ENCODE measurements around the gene UBE2A. TPM values are rescaled to one million over a fixed set of nuclear protein-coding genes. Genes with fewer than 3 reads are reported as not detected.

Gene UBE2A
- total and polyA plus RNA-seq, 10 of the 15 experiments (the other 5 are each of a cell fraction or from before 2014, with no cell fraction given), result 20.8 to 121 (median 48.4) TPM

DNA sequence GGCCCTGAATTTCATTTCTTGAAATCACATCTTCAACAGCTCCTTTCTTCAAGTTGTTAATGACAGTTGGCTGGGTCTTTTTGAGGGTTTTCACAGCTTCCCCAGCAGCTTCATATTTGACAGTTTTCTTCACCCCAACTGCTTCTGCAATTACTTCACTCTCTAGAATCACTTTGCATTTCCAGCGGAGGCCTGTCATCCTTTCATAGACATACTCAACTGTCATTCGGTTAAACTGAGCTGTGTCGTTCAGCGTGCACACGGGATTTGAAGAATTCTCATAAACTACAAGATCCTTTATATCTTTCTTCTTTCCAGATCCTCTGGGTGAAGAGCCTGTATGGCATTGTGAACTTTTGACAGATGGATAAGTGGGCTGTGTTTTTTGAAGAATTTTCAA is 15.4 kb downstream of the UBE2A start (continued):
- no peak for TF ChIP-seq IRF4 (IDR thresholded peaks at IDR 0.05; ENCODE audit: low read depth, low read length)
- no peak for TF ChIP-seq ZNF384 (IDR thresholded peaks at IDR 0.05; ENCODE audit: borderline replicate concordance, low read depth, low read length)
- TF ChIP-seq, protein P1, sequence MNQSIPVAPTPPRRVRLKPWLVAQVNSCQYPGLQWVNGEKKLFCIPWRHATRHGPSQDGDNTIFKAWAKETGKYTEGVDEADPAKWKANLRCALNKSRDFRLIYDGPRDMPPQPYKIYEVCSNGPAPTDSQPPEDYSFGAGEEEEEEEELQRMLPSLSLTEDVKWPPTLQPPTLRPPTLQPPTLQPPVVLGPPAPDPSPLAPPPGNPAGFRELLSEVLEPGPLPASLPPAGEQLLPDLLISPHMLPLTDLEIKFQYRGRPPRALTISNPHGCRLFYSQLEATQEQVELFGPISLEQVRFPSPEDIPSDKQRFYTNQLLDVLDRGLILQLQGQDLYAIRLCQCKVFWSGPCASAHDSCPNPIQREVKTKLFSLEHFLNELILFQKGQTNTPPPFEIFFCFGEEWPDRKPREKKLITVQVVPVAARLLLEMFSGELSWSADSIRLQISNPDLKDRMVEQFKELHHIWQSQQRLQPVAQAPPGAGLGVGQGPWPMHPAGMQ (IDR thresholded peaks at IDR 0.05; ENCODE audit: borderline replicate concordance), result no peak

GRCh38 chrX:119602701-119603255 is 28.4 kb downstream of the UBE2A start:
- TF ChIP-seq NFIC (IDR thresholded peaks at IDR 0.05; ENCODE audit: low read depth, low read length), result no peak
- TF ChIP-seq NR2F1 (conservative IDR thresholded peaks at IDR 0.05), result no peak

More at GRCh38 chrX:119602701-119603255, 28.4 kb downstream of the UBE2A start:
- Histone ChIP-seq H3K9me3 (replicated peaks; ENCODE audit: control insufficient read depth, insufficient read depth, low read length) (no peaks in the 10 kb centered on the region), H3K9ac (ENCODE audit: control insufficient read depth, insufficient read depth, low read length) (peak overlapping the region; percentile 35; the same call in 1 of the 2 replicates), H3K4me3 (peak overlapping the region; percentile 35; the same call in 1 of the 2 replicates), H3K36me3 (ENCODE audit: control insufficient read depth in 2 of 2, insufficient read depth in 2 of 2, low read length in 1 of 2) (no peaks in the 10 kb centered on the region; a peak in 1 of 4 replicates), H4K20me1 (ENCODE audit: control insufficient read depth, insufficient read depth) (no peaks in the 10 kb centered on the region), H3K79me2 (ENCODE audit: control insufficient read depth, insufficient read depth, low read length) (peaks cover 50% of the 10 kb centered on the region), H3K27me3 (replicated peaks in 1 of 2; ENCODE audit: control insufficient read depth in 2 of 2, insufficient read depth in 2 of 2, low read length in 1 of 2) (no peaks in the 10 kb centered on the region), H3K4me2 (ENCODE audit: control insufficient read depth, insufficient read depth) (peak overlapping the region; percentile 22; the same call in 1 of the 2 replicates), H3K27ac (ENCODE audit: control insufficient read depth, insufficient read depth) (no peak overlapping the region), H3K4me1 (ENCODE audit: control insufficient read depth, insufficient read depth, low read length) (no peaks in the 10 kb centered on the region; the same call in 1 of the 2 replicates), H2AFZ (ENCODE audit: control insufficient read depth, low read depth, low read length) (no peak overlapping the region)
- ATAC-seq, result no peak
- ChIA-PET POLR2A (interaction anchor here (0.6 to 2.2 kb wide), 6 partner anchors 11 to 135 kb away, joined by 3 to 8 read pairs (median 4); no protein-coding TSS in a partner anchor), SMC1A (ENCODE audit: uncharacterized antibody, unreplicated experiment) (interaction anchor here (0.6 to 6.1 kb wide), 15 partner anchors 11 to 384 kb away, joined by 3 to 28 read pairs (median 4); no protein-coding TSS in a partner anchor), CTCF (interaction anchor here (0.6 to 3.9 kb wide), 11 partner anchors 15 to 561 kb away, joined by 3 to 16 read pairs (median 5); no protein-coding TSS in a partner anchor), RAD21 (ENCODE audit: unreplicated experiment) (interaction anchor here (0.6 to 2.2 kb wide), 9 partner anchors 17 to 162 kb away, joined by 3 to 10 read pairs (median 4); partner anchors contain the start of gene SOWAHD)
- no peak for FAIRE-seq
- 75% methylated on average over 9 of the region's 9 CpGs for WGBS (ENCODE audit: insufficient coverage, insufficient replicate concordance, low lambda C conversion rate, missing lambda C conversion rate)
- DNase-seq (ENCODE audit: low read depth, low spot score), result no peak
- intact Hi-C loops (cut with micrococcal nuclease; ENCODE audit: unreplicated experiment), result no loop called here
- in situ Hi-C loops (cut with MboI), result no loop called here
- no TSS peak for BruUV-seq (replicated peaks)

All from GM12878 (cell line).